MM.1S (cell line): ENCODE results near the gene TARP.

ENCODE experiments used
- DNase-seq: peaks from one replicate; pipeline ENCODE4 v3.0.0-alpha.2; 2015
- H2AFZ ChIP-seq: fragments of 300-600 bp; sonication (generic); 2 replicates; pipeline ENCODE4 v1.6.0; 2016; ENCODE audit warnings: antibody characterized with exemption, low read length
- H3F3A ChIP-seq: fragments of 300-600 bp; sonication (generic); 2 replicates; pipeline ENCODE4 v1.6.1; 2016; ENCODE audit warnings: mild to moderate bottlenecking, antibody characterized with exemption, low read length, moderate library complexity, mixed read lengths; ENCODE audit not compliant: insufficient read depth
- H3K27ac ChIP-seq: fragments of 300-600 bp; sonication (generic); 2 replicates; pipeline ENCODE4 v1.5.1; 2016; ENCODE audit warnings: mild to moderate bottlenecking, low read length
- H3K27me3 ChIP-seq: fragments of 300-600 bp; sonication (generic); replicated peaks from 2 replicates; pipeline ENCODE4 v1.6.0; 2016; ENCODE audit warnings: low read length; ENCODE audit not compliant: insufficient read depth
- H3K36me3 ChIP-seq: fragments of 300-600 bp; sonication (generic); replicated peaks from 2 replicates; pipeline ENCODE4 v1.6.1; 2016; ENCODE audit warnings: mild to moderate bottlenecking, low read length, mixed read lengths; ENCODE audit not compliant: insufficient read depth
- H3K4me1 ChIP-seq: fragments of 300-600 bp; sonication (generic); 2 replicates; pipeline ENCODE4 v1.6.1; 2016; ENCODE audit warnings: low read length, mixed read lengths
- H3K4me2 ChIP-seq: fragments of 300-600 bp; sonication (generic); 2 replicates; pipeline ENCODE4 v1.6.0; 2016; ENCODE audit warnings: low read depth, low read length
- H3K4me3 ChIP-seq: fragments of 300-600 bp; sonication (generic); 2 replicates; pipeline ENCODE4 v1.5.1; 2016; ENCODE audit warnings: low read length, mixed read lengths
- H3K79me2 ChIP-seq: fragments of 300-600 bp; sonication (generic); 2 replicates; pipeline ENCODE4 v1.6.1; 2016; ENCODE audit warnings: mixed run types, low read length, mixed read lengths
- H3K9ac ChIP-seq: fragments of 300-600 bp; sonication (generic); 2 replicates; pipeline ENCODE4 v1.6.1; 2016; ENCODE audit warnings: low read length, mixed read lengths
- H3K9me2 ChIP-seq: fragments of 300-600 bp; sonication (generic); replicated peaks from 2 replicates; pipeline ENCODE4 v1.6.1; 2016; ENCODE audit warnings: mild to moderate bottlenecking, low read length, mixed read lengths; ENCODE audit not compliant: insufficient read depth
- H3K9me3 ChIP-seq: fragments of 300-600 bp; sonication (generic); replicated peaks from 2 replicates; pipeline ENCODE4 v1.6.1; 2016; ENCODE audit warnings: mild to moderate bottlenecking, low read length, mixed read lengths; ENCODE audit not compliant: insufficient read depth
- H4K20me1 ChIP-seq: fragments of 300-600 bp; sonication (generic); 2 replicates; pipeline ENCODE4 v1.6.1; 2016; ENCODE audit warnings: mild to moderate bottlenecking, low read length, moderate library complexity, mixed read lengths; ENCODE audit not compliant: insufficient read depth
- EZH2 ChIP-seq: fragments of 300-600 bp; sonication (generic); optimal IDR thresholded peaks from 2 replicates; pipeline ENCODE3; 2017; ENCODE audit warnings: low read depth, mild to moderate bottlenecking, antibody characterized with exemption, low read length, mixed read lengths
- EZH2phosphoT487 ChIP-seq: fragments of 300-600 bp; sonication (generic); IDR thresholded peaks from 2 replicates; pipeline ENCODE4 v1.6.1; 2018; ENCODE audit warnings: antibody characterized with exemption, low read length
- TF ChIP-seq, protein P1 (sequence below): fragments of 300-600 bp; sonication (generic); IDR thresholded peaks from 2 replicates; pipeline ENCODE4 v1.5.1; 2016; ENCODE audit warnings: antibody characterized with exemption, low read length, mixed read lengths

TARP gene

DNA sequence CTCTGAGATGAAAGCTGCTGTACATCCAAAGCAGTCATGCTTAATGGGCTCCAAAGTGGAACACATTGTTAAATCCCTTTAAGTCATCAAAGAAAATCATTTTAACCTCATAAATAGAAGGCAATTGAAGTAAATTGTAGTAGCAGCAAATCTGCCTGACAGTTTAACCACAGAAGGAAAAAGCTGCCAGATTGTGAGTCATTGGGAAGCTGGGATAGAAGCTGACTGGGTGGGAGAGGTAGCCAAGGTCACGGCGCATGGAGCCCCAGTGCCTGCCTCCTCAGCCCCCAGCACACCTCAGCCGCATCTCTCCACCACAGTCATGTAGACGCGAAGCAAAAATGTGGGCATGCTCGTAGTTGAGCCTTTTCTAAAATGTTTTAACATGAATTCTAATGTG lies 44.0 kb downstream of the TARP start:
- no peaks in the 10 kb centered on the region for H3K27me3 ChIP-seq
- H3K9me3 ChIP-seq = no peaks in the 10 kb centered on the region
- TF ChIP-seq EZH2phosphoT487 (no peak), EZH2 (no peak)
- TF ChIP-seq, protein P1, sequence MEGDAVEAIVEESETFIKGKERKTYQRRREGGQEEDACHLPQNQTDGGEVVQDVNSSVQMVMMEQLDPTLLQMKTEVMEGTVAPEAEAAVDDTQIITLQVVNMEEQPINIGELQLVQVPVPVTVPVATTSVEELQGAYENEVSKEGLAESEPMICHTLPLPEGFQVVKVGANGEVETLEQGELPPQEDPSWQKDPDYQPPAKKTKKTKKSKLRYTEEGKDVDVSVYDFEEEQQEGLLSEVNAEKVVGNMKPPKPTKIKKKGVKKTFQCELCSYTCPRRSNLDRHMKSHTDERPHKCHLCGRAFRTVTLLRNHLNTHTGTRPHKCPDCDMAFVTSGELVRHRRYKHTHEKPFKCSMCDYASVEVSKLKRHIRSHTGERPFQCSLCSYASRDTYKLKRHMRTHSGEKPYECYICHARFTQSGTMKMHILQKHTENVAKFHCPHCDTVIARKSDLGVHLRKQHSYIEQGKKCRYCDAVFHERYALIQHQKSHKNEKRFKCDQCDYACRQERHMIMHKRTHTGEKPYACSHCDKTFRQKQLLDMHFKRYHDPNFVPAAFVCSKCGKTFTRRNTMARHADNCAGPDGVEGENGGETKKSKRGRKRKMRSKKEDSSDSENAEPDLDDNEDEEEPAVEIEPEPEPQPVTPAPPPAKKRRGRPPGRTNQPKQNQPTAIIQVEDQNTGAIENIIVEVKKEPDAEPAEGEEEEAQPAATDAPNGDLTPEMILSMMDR = no peak
- H3K36me3 ChIP-seq = no peaks in the 10 kb centered on the region
- no peak overlapping the region for H3K27ac ChIP-seq
- no peak overlapping the region for H3K4me3 ChIP-seq
- H3F3A ChIP-seq = no peaks in the 10 kb centered on the region
- H4K20me1 ChIP-seq = no peaks in the 10 kb centered on the region
- no peaks in the 10 kb centered on the region for H3K9me2 ChIP-seq
- no peak overlapping the region for H2AFZ ChIP-seq
- H3K79me2 ChIP-seq = no peaks in the 10 kb centered on the region
- H3K4me2 ChIP-seq = no peak overlapping the region
- no peaks in the 10 kb centered on the region for H3K4me1 ChIP-seq
- DNase-seq = no peak
- H3K9ac ChIP-seq = no peak overlapping the region

- H3K27me3 ChIP-seq = no peaks in the 10 kb centered on the region
Measured at GRCh38 chr7:38224392-38224791, 49.0 kb downstream of the TARP start.

DNA sequence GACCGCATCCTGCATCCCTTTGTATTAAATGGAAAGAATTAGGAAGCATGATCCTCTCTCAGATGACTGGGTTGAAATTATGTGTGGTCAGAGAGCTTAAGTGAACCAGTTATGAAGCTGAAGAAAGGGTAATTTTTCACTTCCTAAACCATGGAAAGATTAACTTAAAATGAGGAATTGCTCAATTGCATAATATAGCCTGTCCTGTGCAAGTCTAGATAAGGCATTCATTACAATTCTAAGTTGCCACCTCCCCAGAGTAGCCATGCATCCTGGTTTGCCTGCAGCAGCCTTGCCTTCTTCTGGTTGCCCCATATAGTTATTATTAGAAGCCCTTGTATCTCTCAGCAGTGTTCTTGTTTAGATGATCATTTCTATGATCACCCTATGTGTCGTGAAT lies 50.1 kb downstream of the TARP start:
- Histone ChIP-seq H3K9me2 (no peaks in the 10 kb centered on the region), H3K27ac (no peak overlapping the region), H3K9me3 (no peaks in the 10 kb centered on the region), H3K27me3 (no peaks in the 10 kb centered on the region), H3K4me2 (no peak overlapping the region), H2AFZ (no peak overlapping the region), H4K20me1 (no peaks in the 10 kb centered on the region), H3K79me2 (no peaks in the 10 kb centered on the region), H3K4me1 (no peaks in the 10 kb centered on the region), H3K36me3 (no peaks in the 10 kb centered on the region), H3F3A (no peaks in the 10 kb centered on the region), H3K9ac (no peak overlapping the region), H3K4me3 (no peak overlapping the region)
- no peak for TF ChIP-seq EZH2
- TF ChIP-seq EZH2phosphoT487 = no peak
- TF ChIP-seq, protein P1 = no peak
- no peak for DNase-seq

More at GRCh38 chr7:38224392-38224791, 49.0 kb downstream of the TARP start:
- no peak overlapping the region for H3K4me2 ChIP-seq
- no peak for DNase-seq
- no peaks in the 10 kb centered on the region for H3K9me2 ChIP-seq
- no peak overlapping the region for H3K4me3 ChIP-seq
- no peaks in the 10 kb centered on the region for H3F3A ChIP-seq
- H3K9me3 ChIP-seq = no peaks in the 10 kb centered on the region
- H3K79me2 ChIP-seq = no peaks in the 10 kb centered on the region
- H3K36me3 ChIP-seq = no peaks in the 10 kb centered on the region
- H3K4me1 ChIP-seq = no peaks in the 10 kb centered on the region
- no peak overlapping the region for H2AFZ ChIP-seq
- TF ChIP-seq, protein P1 = no peak
- TF ChIP-seq EZH2 (no peak), EZH2phosphoT487 (no peak)
- H3K27ac ChIP-seq = no peak overlapping the region
- H3K9ac ChIP-seq = no peak overlapping the region
- no peaks in the 10 kb centered on the region for H4K20me1 ChIP-seq
